NB4 (cell line): ENCODE measurements around the gene SGTB.

Experiments
- DNase-seq: peaks from one replicate; pipeline ENCODE4 v3.0.0; 2010; ENCODE audit warnings: low read depth
- H3K4me3 ChIP-seq: one replicate; pipeline ENCODE4 v1.5.1; 2011; ENCODE audit warnings: mild to moderate bottlenecking, low read depth, low read length, moderate library complexity
- MAX ChIP-seq: IDR thresholded peaks from 2 replicates; pipeline ENCODE4 v1.6.1; 2011; ENCODE audit warnings: low read depth, low read length
- MYC ChIP-seq: IDR thresholded peaks from 2 replicates; pipeline ENCODE4 v1.6.1; 2011; ENCODE audit warnings: low read depth, low read length
- POLR2A ChIP-seq: IDR thresholded peaks from 2 replicates; pipeline ENCODE4 v1.6.1; 2011; ENCODE audit warnings: mild to moderate bottlenecking; ENCODE audit not compliant: insufficient read length; ENCODE audit errors: extremely low read depth
- TF ChIP-seq, protein P1 (sequence below): IDR thresholded peaks from one replicate; pipeline ENCODE4 v1.5.1; 2012; ENCODE audit warnings: low read depth, low read length

SGTB gene

GRCh38 chr5:65718576-65719310, 3.2 kb downstream of the SGTB start:
- H3K4me3 ChIP-seq: no peak overlapping the region

GRCh38 chr5:65708145-65708544, 13.8 kb downstream of the SGTB start:
- H3K4me3 ChIP-seq: no peak overlapping the region
- TF ChIP-seq POLR2A (no peak), MAX (peak; percentile 82), MYC (peak; percentile 64)
- TF ChIP-seq, protein P1, sequence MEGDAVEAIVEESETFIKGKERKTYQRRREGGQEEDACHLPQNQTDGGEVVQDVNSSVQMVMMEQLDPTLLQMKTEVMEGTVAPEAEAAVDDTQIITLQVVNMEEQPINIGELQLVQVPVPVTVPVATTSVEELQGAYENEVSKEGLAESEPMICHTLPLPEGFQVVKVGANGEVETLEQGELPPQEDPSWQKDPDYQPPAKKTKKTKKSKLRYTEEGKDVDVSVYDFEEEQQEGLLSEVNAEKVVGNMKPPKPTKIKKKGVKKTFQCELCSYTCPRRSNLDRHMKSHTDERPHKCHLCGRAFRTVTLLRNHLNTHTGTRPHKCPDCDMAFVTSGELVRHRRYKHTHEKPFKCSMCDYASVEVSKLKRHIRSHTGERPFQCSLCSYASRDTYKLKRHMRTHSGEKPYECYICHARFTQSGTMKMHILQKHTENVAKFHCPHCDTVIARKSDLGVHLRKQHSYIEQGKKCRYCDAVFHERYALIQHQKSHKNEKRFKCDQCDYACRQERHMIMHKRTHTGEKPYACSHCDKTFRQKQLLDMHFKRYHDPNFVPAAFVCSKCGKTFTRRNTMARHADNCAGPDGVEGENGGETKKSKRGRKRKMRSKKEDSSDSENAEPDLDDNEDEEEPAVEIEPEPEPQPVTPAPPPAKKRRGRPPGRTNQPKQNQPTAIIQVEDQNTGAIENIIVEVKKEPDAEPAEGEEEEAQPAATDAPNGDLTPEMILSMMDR: no peak
- DNase-seq: peak; percentile 56

More at GRCh38 chr5:65718576-65719310, 3.2 kb downstream of the SGTB start:
- TF ChIP-seq MAX: no peak
- TF ChIP-seq POLR2A: no peak
- TF ChIP-seq MYC: no peak
- DNase-seq: no peak

GRCh38 chr5:65707663-65708062, 14.2 kb downstream of the SGTB start:
- TF ChIP-seq, protein P1: no peak
- no peak for TF ChIP-seq MAX
- TF ChIP-seq POLR2A: no peak
- no peak for TF ChIP-seq MYC
- DNase-seq: no peak
- no peak overlapping the region for H3K4me3 ChIP-seq

GRCh38 chr5:65704621-65705239, 17.2 kb downstream of the SGTB start:
- no peak for DNase-seq
- H3K4me3 ChIP-seq: no peak overlapping the region
- TF ChIP-seq MYC (no peak), MAX (no peak), POLR2A (no peak)
- TF ChIP-seq, protein P1: no peak

DNA sequence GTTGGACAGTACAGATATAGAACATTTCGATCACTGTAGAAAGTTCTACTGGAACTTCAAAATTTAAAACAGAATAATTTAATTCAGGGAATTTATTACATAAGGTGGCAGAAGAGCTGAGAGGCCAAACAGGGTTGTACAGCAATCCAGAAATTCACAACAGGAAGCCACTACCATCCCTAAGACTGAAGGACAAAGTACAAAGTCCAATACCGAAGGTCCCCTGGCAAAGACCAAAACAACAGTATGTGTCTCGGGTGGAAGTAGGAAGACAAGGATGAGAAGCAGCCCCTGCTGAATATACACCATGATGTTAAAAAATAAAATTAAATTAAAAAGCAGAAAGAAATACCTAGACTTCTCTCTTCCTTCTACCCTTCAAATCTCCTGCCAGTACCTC, 19.9 kb downstream of the SGTB start:
- no peak for DNase-seq
- no peak for TF ChIP-seq MYC
- TF ChIP-seq MAX: no peak
- no peak for TF ChIP-seq POLR2A
- TF ChIP-seq, protein P1: no peak
- H3K4me3 ChIP-seq: no peak overlapping the region

- TF ChIP-seq MYC (no peak), POLR2A (no peak), MAX (no peak)
- TF ChIP-seq, protein P1: no peak
- H3K4me3 ChIP-seq: no peak overlapping the region
- no peak for DNase-seq
Measured at GRCh38 chr5:65699338-65699737, 22.6 kb downstream of the SGTB start.
